ENCODE data around the gene GCGR. TPM values are rescaled to one million over a fixed set of nuclear protein-coding genes. Genes with fewer than 3 reads are reported as not detected.

Gene GCGR
- total RNA-seq, 2 experiments from 2014 or later: not detected

- Mint-ChIP-seq H3K36me3 (ENCODE audit: low read depth) (peaks cover 29% of the 10 kb centered on the region), H3K4me1 (ENCODE audit: low read depth) (no peaks in the 10 kb centered on the region), H3K27ac (no peak overlapping the region), H3K9me3 (no peaks in the 10 kb centered on the region), H3K27me3 (no peaks in the 10 kb centered on the region), H3K4me3 (no peak overlapping the region)
- CTCF ChIA-PET: interaction anchor here (0.6 kb wide), 1 partner anchor 294 kb away, joined by 3 read pairs; no protein-coding TSS in a partner anchor
- Histone ChIP-seq H3K4me3 (ENCODE audit: low read length) (no peak overlapping the region), H3K9me3 (ENCODE audit: control insufficient read depth in 1 of 2, insufficient read depth in 1 of 2, low read length in 2 of 2) (peaks cover 0 to 16% of the 10 kb centered on the region in 2 experiments), H3K27me3 (ENCODE audit: control insufficient read depth in 1 of 2, insufficient read depth in 2 of 2, low read length in 2 of 2) (no peaks in the 10 kb centered on the region), H3K27ac (ENCODE audit: low read depth in 1 of 2, low read length in 2 of 2) (no peak overlapping the region), H3K36me3 (ENCODE audit: insufficient read depth, low read length) (peaks cover 49% of the 10 kb centered on the region), H3K4me1 (ENCODE audit: insufficient read depth, low read length) (no peaks in the 10 kb centered on the region)
- ATAC-seq (ENCODE audit: poor library complexity): no peak
- POLR2A ChIA-PET: interaction anchor here (1.3 kb wide), 1 partner anchor 10 kb away, joined by 3 read pairs; the partner anchor contains the start of gene MCRIP1
- TF ChIP-seq CTCF (IDR thresholded peaks at IDR 0.05): no peak
- DNase-seq: no peak
- intact Hi-C loops (cut with DNase I, micrococcal nuclease): no loop called here
These were observed 39.0 kb downstream of the GCGR start for GRCh38 chr17:81842725-81843504.

GRCh38 chr17:81843713-81844326 lies 39.9 kb downstream of the GCGR start:
- Histone ChIP-seq H3K4me1 (ENCODE audit: insufficient read depth, low read length) (no peaks in the 10 kb centered on the region), H3K36me3 (ENCODE audit: insufficient read depth, low read length) (peaks cover 52% of the 10 kb centered on the region), H3K4me3 (ENCODE audit: low read length) (no peak overlapping the region), H3K27me3 (ENCODE audit: control insufficient read depth in 1 of 2, insufficient read depth in 2 of 2, low read length in 2 of 2) (no peaks in the 10 kb centered on the region), H3K27ac (ENCODE audit: low read depth in 1 of 2, low read length in 2 of 2) (no peak overlapping the region), H3K9me3 (ENCODE audit: control insufficient read depth in 1 of 2, insufficient read depth in 1 of 2, low read length in 2 of 2) (peaks cover 0 to 16% of the 10 kb centered on the region in 2 experiments)
- ChIA-PET POLR2A (interaction anchor here (0.6 kb wide), 1 partner anchor 10 kb away, joined by 3 read pairs; no protein-coding TSS in a partner anchor), CTCF (no interaction called here)
- no peak for TF ChIP-seq CTCF (IDR thresholded peaks at IDR 0.05)
- no peaks in the 10 kb centered on the region for H3K9me3 Mint-ChIP-seq
- no peaks in the 10 kb centered on the region for H3K4me1 Mint-ChIP-seq (ENCODE audit: low read depth)
- H3K4me3 Mint-ChIP-seq: no peak overlapping the region
- H3K36me3 Mint-ChIP-seq (ENCODE audit: low read depth): peaks cover 29% of the 10 kb centered on the region
- H3K27me3 Mint-ChIP-seq: no peaks in the 10 kb centered on the region
- no peak for DNase-seq
- intact Hi-C loops (cut with DNase I, micrococcal nuclease): no loop called here
- H3K27ac Mint-ChIP-seq: no peak overlapping the region
- ATAC-seq (ENCODE audit: poor library complexity): no peak

GRCh38 chr17:81844327-81844851 lies 40.4 kb downstream of the GCGR start:
- H3K4me1 Mint-ChIP-seq (ENCODE audit: low read depth): no peaks in the 10 kb centered on the region
- no peaks in the 10 kb centered on the region for H3K27me3 Mint-ChIP-seq
- H3K27ac Mint-ChIP-seq: no peak overlapping the region
- ATAC-seq (ENCODE audit: poor library complexity) (no peak), DNase-seq (no peak)
- H3K4me3 Mint-ChIP-seq: no peak overlapping the region
- intact Hi-C loops (cut with DNase I, micrococcal nuclease): no loop called here
- no peaks in the 10 kb centered on the region for H3K9me3 Mint-ChIP-seq
- Histone ChIP-seq H3K27me3 (ENCODE audit: control insufficient read depth in 1 of 2, insufficient read depth in 2 of 2, low read length in 2 of 2) (no peaks in the 10 kb centered on the region), H3K4me3 (ENCODE audit: low read length) (no peak overlapping the region), H3K36me3 (ENCODE audit: insufficient read depth, low read length) (peaks cover 53% of the 10 kb centered on the region), H3K4me1 (ENCODE audit: insufficient read depth, low read length) (no peaks in the 10 kb centered on the region), H3K9me3 (ENCODE audit: control insufficient read depth in 1 of 2, insufficient read depth in 1 of 2, low read length in 2 of 2) (peaks cover 0 to 16% of the 10 kb centered on the region in 2 experiments), H3K27ac (ENCODE audit: low read depth in 1 of 2, low read length in 2 of 2) (no peak overlapping the region)
- no peak for TF ChIP-seq CTCF (IDR thresholded peaks at IDR 0.05)
- CTCF ChIA-PET: no interaction called here
- POLR2A ChIA-PET: interaction anchor here (0.6 kb wide), 1 partner anchor 11 kb away, joined by 3 read pairs; no protein-coding TSS in a partner anchor
- H3K36me3 Mint-ChIP-seq (ENCODE audit: low read depth): peaks cover 29% of the 10 kb centered on the region

Measured in CD4-positive, alpha-beta T cell (primary cell).